SK-N-SH (cell line): ENCODE measurements around the gene NHERF2.

Experiments used
- CTCF ChIP-seq: fragments of 200-600 bp; sonication (generic); IDR thresholded peaks from 2 replicates; pipeline ENCODE4 v1.6.1; 2017; ENCODE audit warnings: antibody characterized with exemption, mild to moderate bottlenecking, moderate library complexity
- EP300 ChIP-seq, 2 experiments: IDR thresholded peaks; 2 replicates each; pipeline versions ENCODE4 v1.4.0 to v1.6.1; 2012; ENCODE audit warnings: borderline replicate concordance in 1 of 2, low read depth in 1 of 2, low read length in 1 of 2
- FOXM1 ChIP-seq: IDR thresholded peaks from 2 replicates; pipeline ENCODE4 v1.4.0; 2012; ENCODE audit warnings: low read depth, mild to moderate bottlenecking
- GABPA ChIP-seq: IDR thresholded peaks from 2 replicates; pipeline ENCODE4 v1.4.0; 2012; ENCODE audit warnings: low read depth, mild to moderate bottlenecking
- JUND ChIP-seq: IDR thresholded peaks from 2 replicates; pipeline ENCODE4 v1.4.0; 2012
- MAX ChIP-seq: IDR thresholded peaks from 2 replicates; pipeline ENCODE4 v1.4.0; 2012; ENCODE audit warnings: low read depth
- MXI1 ChIP-seq: IDR thresholded peaks from 2 replicates; pipeline ENCODE4 v1.6.1; 2012; ENCODE audit warnings: mild to moderate bottlenecking, low read depth, low read length, improper control_type of control experiment
- POLR2AphosphoS5 ChIP-seq: IDR thresholded peaks from 2 replicates; pipeline ENCODE4 v1.6.1; 2012; ENCODE audit warnings: low read depth, low read length
- RAD21 ChIP-seq: IDR thresholded peaks from 2 replicates; pipeline ENCODE4 v1.6.1; 2012; ENCODE audit warnings: mild to moderate bottlenecking, low read length
- TAF1 ChIP-seq: IDR thresholded peaks from 2 replicates; pipeline ENCODE4 v1.6.1; 2012; ENCODE audit warnings: low read depth, mild to moderate bottlenecking, low read length, moderate library complexity, borderline replicate concordance
- TEAD4 ChIP-seq: IDR thresholded peaks from 2 replicates; pipeline ENCODE4 v1.4.0; 2012; ENCODE audit warnings: mild to moderate bottlenecking, borderline replicate concordance; ENCODE audit not compliant: insufficient read depth
- USF2 ChIP-seq: fragments of 150-350 bp; IDR thresholded peaks from 2 replicates; pipeline ENCODE4 v1.6.1; 2017; ENCODE audit warnings: antibody characterized with exemption, low read length, low read depth, borderline replicate concordance

GRCh38 chr16:2062801-2063200, 36.1 kb downstream of the NHERF2 start:
- no peak for TF ChIP-seq TEAD4
- TF ChIP-seq CTCF = no peak
- TF ChIP-seq MAX = no peak
- no peak for TF ChIP-seq GABPA
- TF ChIP-seq RAD21 = no peak
- TF ChIP-seq EP300 (IDR thresholded peaks at IDR 0.05; ENCODE audit: borderline replicate concordance in 1 of 2, low read depth in 1 of 2, low read length in 1 of 2) = no peak
- no peak for TF ChIP-seq JUND
- TF ChIP-seq TAF1 = no peak
- TF ChIP-seq POLR2AphosphoS5 = no peak
- TF ChIP-seq USF2 = no peak
- no peak for TF ChIP-seq FOXM1
- no peak for TF ChIP-seq MXI1
